HCT116 (cell line): Measurements from ENCODE around the gene OPHN1.

Source experiments
- CBX3 ChIP-seq: IDR thresholded peaks from 2 replicates; pipeline ENCODE4 v1.6.1; 2012; ENCODE audit warnings: low read depth
- EZH2phosphoT487 ChIP-seq: fragments of 200-600 bp; IDR thresholded peaks from 2 replicates; pipeline ENCODE4 v1.6.1; 2018; ENCODE audit warnings: antibody characterized with exemption, borderline replicate concordance
- RAD21 ChIP-seq: IDR thresholded peaks from 2 replicates; pipeline ENCODE4 v1.6.1; 2012; ENCODE audit warnings: low read depth, mild to moderate bottlenecking
- TF ChIP-seq, protein P1 (sequence below), 3 experiments: fragments of 200-600 bp in 1 of 3; sonication (generic) in 1 of 3; IDR thresholded peaks in 2 of 3; conservative IDR thresholded peaks in 1 of 3; 2 replicates each; pipeline ENCODE4 v1.5.1; 2012 to 2017; ENCODE audit warnings: low read depth in 2 of 3, low read length in 2 of 3, antibody characterized with exemption in 1 of 3, borderline replicate concordance in 1 of 3, control low read depth in 1 of 3, mild to moderate bottlenecking in 1 of 3, mixed read lengths in 1 of 3, mixed run types in 1 of 3, moderate library complexity in 1 of 3; ENCODE audit not compliant: insufficient read depth in 1 of 3

DNA sequence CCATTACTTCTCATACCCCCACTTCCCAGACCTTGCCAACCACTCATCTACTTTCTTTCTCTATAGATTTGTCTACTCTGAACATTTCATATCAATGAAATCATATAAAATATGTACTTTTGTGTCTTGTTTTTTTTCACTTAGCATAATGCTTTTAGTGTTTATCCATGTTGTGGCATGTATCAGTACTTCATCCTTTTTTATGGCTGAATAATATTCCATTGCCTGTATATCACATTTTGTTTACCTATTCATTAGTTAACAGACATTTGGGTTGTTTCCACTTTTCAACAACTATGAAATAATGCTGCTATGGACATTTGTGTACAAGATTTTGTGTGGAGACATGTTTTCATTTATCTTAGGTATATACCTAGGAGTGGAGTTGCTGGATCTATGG, 324.1 kb downstream of the OPHN1 start:
- TF ChIP-seq, protein P1, sequence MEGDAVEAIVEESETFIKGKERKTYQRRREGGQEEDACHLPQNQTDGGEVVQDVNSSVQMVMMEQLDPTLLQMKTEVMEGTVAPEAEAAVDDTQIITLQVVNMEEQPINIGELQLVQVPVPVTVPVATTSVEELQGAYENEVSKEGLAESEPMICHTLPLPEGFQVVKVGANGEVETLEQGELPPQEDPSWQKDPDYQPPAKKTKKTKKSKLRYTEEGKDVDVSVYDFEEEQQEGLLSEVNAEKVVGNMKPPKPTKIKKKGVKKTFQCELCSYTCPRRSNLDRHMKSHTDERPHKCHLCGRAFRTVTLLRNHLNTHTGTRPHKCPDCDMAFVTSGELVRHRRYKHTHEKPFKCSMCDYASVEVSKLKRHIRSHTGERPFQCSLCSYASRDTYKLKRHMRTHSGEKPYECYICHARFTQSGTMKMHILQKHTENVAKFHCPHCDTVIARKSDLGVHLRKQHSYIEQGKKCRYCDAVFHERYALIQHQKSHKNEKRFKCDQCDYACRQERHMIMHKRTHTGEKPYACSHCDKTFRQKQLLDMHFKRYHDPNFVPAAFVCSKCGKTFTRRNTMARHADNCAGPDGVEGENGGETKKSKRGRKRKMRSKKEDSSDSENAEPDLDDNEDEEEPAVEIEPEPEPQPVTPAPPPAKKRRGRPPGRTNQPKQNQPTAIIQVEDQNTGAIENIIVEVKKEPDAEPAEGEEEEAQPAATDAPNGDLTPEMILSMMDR (IDR thresholded peaks at IDR 0.05 in 2 of 3, conservative IDR thresholded peaks at IDR 0.05 in 1 of 3; ENCODE audit: borderline replicate concordance in 1 of 3, insufficient read depth in 1 of 3, low read depth in 2 of 3, low read length in 2 of 3), result no peak
- no peak for TF ChIP-seq EZH2phosphoT487
- TF ChIP-seq CBX3, result no peak
- TF ChIP-seq RAD21, result no peak
